HTERT RPE-1 (cell line): ENCODE results near the gene ZC3H8.

ENCODE experiments used
- in situ Hi-C: fragments of 300-500 bp; cut with MboI; formaldehyde crosslinking; loops from 4 replicates; pipeline ENCODE4 v1.14.3; 2020; ENCODE audit warnings: low sequenced_read_pairs

ZC3H8 gene

DNA sequence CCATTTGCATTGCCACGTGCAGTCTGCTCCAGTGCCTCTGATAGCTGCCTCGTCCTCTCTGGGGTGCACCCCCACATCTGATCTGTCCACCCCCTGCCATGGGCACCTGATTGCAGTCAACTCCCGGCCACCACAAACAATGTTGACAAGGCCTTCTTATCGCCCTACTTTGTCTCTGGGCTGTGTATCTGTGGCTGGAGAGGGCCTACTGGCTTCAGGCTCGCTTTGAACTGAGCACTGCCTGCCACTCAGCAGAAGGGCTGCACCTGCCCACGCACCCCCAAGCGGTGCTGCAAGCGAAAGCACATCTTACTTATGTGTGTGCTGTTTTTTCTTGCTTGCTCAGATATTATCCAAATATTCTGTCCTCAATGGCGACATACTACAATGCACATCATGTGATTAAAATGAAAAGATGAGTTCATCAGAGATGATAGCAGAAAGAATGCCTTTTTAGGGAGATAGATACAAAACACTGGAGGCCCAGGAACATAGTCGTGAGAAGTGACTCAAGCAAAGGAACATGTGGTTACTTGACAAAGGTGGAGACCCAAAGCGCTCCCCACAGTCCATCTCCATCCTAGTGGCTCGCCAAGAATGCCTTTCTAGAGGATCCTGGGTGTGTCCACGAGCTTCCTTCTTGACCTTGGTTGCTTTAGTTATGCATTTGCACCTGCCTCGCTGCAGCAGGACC lies 87.9 kb downstream of the ZC3H8 start:
- in situ Hi-C loops, result no loop called here

DNA sequence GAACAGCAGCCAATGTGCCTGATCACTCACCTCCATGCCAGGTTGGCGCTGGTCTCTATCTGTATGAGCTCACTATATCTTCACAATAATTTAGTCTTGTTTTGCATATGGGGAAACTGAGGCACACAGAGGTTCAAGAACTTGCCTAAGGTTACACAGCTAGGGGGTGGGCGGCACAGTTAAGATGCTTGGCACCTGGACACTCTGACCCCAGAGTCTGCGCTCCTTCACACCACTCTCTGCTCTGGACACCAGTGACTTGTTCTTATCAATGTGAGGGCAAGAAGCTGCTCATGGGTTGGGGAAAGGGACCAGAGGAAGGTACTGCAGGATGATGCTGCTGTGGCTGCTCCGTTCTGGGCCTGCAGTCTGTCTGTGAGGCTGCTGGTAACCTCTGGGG lies 89.5 kb downstream of the ZC3H8 start:
- in situ Hi-C loops, result no loop called here

DNA sequence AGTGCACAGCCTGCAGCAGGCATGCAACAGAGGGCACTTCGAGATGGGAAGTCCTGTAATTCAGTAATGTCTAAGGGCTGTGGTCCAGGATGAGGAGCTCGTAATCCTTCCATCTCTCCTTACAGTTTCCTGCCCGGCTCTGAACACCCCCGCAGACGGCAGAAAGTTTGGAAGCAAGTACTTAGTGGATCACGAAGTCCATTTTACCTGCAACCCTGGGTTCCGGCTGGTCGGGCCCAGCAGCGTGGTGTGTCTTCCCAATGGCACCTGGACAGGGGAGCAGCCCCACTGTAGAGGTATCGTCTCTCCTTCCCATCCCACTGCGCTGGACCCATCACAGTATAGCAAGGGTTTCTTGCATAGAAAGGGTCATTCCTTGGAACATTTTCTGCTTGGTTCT lies 90.0 kb downstream of the ZC3H8 start:
- in situ Hi-C loops, result no loop called here

DNA sequence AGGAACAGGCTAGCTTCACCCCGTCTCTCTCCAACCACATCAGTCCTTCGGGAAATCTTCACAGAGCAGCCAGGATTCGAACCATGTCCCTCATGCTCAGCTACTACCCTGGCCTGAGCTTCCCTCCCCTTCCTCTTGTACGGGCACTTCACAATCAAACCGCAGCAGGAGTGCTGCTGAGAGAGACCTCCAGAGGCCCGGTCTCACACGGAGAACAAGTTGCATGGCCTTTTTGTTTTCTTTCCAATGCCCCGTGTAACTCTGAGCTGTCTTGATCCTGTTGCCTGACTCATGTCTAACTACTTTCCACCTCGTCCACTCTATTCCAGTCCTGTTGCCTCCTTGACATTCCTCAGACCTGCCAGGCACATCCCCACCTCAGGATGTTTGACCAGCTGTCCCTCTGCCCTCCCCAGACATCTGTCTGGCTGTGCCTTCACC lies 91.3 kb downstream of the ZC3H8 start:
- in situ Hi-C loops, result no loop called here

GRCh38 chr2:112162956-112163355 lies 91.9 kb downstream of the ZC3H8 start:
- in situ Hi-C loops, result no loop called here

DNA sequence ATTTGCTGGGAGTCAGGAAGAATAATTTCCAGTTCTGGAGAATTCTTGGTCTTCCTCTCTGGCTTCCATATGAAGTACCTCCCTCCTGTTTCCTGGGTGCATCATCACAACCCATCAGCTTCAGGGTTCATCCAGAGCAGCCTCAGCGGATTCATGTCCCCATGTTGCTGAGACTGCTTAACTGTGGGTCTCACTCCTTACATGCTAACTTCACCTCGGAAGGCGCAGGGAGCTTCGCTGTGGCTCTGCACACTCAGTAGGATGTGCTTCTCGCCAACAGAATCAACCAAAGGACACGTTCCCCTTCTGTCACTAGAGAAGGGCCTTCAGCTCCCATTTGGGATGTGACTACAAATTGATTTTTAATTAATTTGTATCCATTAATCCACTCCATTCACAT lies 92.5 kb downstream of the ZC3H8 start:
- in situ Hi-C loops, result no loop called here
